Uterus (tissue), 4 donors: ENCODE data around the gene SLC26A1. TPM values are rescaled to one million over a fixed set of nuclear protein-coding genes. Genes with fewer than 3 reads are reported as not detected.
A peak's percentile ranks its signal among the peaks of the same experiment; 100 is the strongest.

ENCODE experiments used
- DNase-seq, 2 donors: peaks; one replicate each; pipeline ENCODE4 v3.0.0-alpha.2; 2019 to 2020
- H3K27ac ChIP-seq, 2 donors: fragments of 200-600 bp; sonication (generic); 1 replicate in 1 of 2; 2 replicates in 1 of 2; pipeline ENCODE4 v1.5.1; 2016 to 2018
- H3K27me3 ChIP-seq, 2 donors: fragments of 200-600 bp; sonication (generic); one replicate each; pipeline ENCODE4 v1.5.1; 2018 to 2019; ENCODE audit warnings: control low read depth in 1 of 2
- H3K36me3 ChIP-seq, 2 donors: fragments of 200-600 bp; sonication (generic); one replicate each; pipeline ENCODE4 v1.5.1; 2019; ENCODE audit warnings: control low read depth in 1 of 2
- H3K4me1 ChIP-seq, 2 donors: fragments of 200-600 bp; sonication (generic); one replicate each; pipeline ENCODE4 v1.5.1; 2018 to 2019; ENCODE audit warnings: control low read depth in 1 of 2
- H3K4me3 ChIP-seq, 2 donors: fragments of 200-600 bp; sonication (generic); 1 replicate in 1 of 2; 2 replicates in 1 of 2; pipeline ENCODE4 v1.5.1; 2018 to 2019; ENCODE audit warnings: mild to moderate bottlenecking in 1 of 2
- H3K9me3 ChIP-seq, 2 donors: fragments of 200-600 bp; sonication (generic); one replicate each; pipeline ENCODE4 v1.5.1; 2019; ENCODE audit warnings: control low read depth in 1 of 2
- POLR2A ChIP-seq, 2 donors: fragments of 450-650 bp; IDR thresholded peaks; one replicate each; pipeline ENCODE4 v1.6.1; 2016; ENCODE audit warnings: antibody characterized with exemption in 2 of 2, mild to moderate bottlenecking in 1 of 2, moderate library complexity in 1 of 2
- intact Hi-C: fragments of 100-400 bp; cut with DNase I; formaldehyde crosslinking; loops from one replicate; pipeline ENCODE4 v1.15.1; 2023; ENCODE audit warnings: low total_unique reads
- total RNA-seq, 4 donors: library from RNA; depleted of rRNA in 3 of 4; stranded (reverse); fragments of >200 nt in 3 of 4; gene quantifications; one replicate each; pipeline versions ENCODE4 v1.1.0 to v1.2.4, GENCODE V29; 2014 to 2023
- TF ChIP-seq, protein P1 (sequence below), 4 experiments: fragments of 200-600 bp in 2 of 4; fragments of 450-650 bp in 2 of 4; sonication (generic) in 2 of 4; IDR thresholded peaks; one replicate each; pipeline ENCODE4 v1.5.1; 2016 to 2019; ENCODE audit warnings: antibody characterized with exemption in 4 of 4, mild to moderate bottlenecking in 2 of 4, moderate library complexity in 1 of 4
- donor health status: DM: yes; HTN: yes; CAD: no.

SLC26A1 gene
- total RNA-seq, 4 donors from 2014 or later = 0.07 to 0.12 TPM; not detected in 2

DNA sequence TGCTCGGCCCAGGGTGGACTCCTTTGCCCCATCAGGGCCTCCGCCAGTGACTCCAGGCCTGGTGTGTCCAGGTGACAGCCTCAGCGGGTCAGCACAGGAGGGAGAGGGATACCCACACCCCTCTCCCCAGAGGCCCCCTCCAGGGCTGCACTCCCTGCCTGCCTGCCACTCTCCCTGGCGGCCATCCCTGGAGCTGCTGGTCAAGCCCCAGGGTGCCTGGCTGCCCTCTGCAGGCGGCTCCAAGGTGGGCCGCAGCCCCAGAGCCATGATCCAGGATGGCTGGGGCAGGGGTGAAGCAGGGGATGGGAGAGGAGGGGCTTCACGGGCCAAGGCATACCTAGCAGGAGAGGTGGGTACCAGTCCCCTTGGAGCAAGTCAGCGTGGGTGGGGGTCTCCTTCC lies 22.0 kb upstream of the SLC26A1 start:
- intact Hi-C loops = no loop called here
- H3K4me3 ChIP-seq = no peak overlapping the region
- H3K4me1 ChIP-seq = peaks cover 0 to 14% of the 10 kb centered on the region in 2 donors
- TF ChIP-seq, protein P1, sequence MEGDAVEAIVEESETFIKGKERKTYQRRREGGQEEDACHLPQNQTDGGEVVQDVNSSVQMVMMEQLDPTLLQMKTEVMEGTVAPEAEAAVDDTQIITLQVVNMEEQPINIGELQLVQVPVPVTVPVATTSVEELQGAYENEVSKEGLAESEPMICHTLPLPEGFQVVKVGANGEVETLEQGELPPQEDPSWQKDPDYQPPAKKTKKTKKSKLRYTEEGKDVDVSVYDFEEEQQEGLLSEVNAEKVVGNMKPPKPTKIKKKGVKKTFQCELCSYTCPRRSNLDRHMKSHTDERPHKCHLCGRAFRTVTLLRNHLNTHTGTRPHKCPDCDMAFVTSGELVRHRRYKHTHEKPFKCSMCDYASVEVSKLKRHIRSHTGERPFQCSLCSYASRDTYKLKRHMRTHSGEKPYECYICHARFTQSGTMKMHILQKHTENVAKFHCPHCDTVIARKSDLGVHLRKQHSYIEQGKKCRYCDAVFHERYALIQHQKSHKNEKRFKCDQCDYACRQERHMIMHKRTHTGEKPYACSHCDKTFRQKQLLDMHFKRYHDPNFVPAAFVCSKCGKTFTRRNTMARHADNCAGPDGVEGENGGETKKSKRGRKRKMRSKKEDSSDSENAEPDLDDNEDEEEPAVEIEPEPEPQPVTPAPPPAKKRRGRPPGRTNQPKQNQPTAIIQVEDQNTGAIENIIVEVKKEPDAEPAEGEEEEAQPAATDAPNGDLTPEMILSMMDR (IDR thresholded peaks at IDR 0.05) = no peak
- no peak for TF ChIP-seq POLR2A (IDR thresholded peaks at IDR 0.05)
- no peaks in the 10 kb centered on the region for H3K36me3 ChIP-seq
- no peaks in the 10 kb centered on the region for H3K9me3 ChIP-seq
- H3K27ac ChIP-seq = no peak overlapping the region
- H3K27me3 ChIP-seq = no peaks in the 10 kb centered on the region
- DNase-seq = no peak

DNA sequence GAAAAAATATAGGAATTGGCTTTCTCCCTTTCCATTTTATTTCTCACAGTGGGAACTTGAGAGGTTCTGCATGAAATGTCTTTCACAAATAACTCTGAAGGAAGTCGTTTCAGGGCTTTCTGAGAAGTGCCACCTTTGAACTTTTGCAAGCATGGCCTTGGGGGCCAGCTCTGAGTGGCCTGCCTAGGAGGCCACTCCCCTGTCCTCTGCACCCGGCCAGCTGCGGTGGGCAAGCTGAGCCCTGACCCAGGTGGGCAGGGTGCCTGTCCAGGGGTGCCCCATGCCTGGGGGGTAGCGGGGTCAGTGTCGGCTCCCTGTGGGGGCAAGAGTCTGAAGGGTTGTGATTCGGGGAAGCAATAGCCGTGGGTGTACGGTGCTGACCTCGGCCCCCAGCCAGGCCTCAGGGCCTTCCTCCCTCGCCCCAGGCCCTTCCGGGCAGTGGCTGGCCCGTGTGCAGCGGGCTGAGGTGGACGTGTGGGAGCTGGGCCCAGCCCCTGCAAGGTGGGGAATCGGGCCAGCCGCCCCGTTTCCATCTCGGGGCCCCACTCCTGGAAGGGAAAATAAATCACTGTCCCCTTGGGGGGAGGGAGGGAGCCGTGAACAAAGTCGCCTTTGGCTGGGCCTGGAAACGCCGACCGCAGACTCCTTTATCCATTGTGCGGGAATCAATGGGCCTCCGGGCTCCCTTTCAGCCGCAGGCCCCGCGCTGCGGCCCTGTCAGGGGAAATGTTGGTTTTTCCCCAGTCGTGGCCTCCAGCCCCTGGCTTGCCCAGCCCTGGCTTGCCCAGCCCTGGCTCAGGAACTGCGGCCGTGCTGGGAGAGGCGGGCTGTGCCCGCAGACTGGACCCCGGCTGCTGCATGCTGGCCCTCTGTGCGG lies 21.3 kb upstream of the SLC26A1 start:
- Histone ChIP-seq H3K36me3 (no peaks in the 10 kb centered on the region), H3K4me1 (peaks cover 0 to 14% of the 10 kb centered on the region in 2 donors), H3K4me3 (no peak overlapping the region), H3K9me3 (no peaks in the 10 kb centered on the region), H3K27ac (no peak overlapping the region), H3K27me3 (no peaks in the 10 kb centered on the region)
- DNase-seq = no peak
- intact Hi-C loops = no loop called here
- TF ChIP-seq POLR2A (IDR thresholded peaks at IDR 0.05) = no peak
- TF ChIP-seq, protein P1 (IDR thresholded peaks at IDR 0.05) = no peak

DNA sequence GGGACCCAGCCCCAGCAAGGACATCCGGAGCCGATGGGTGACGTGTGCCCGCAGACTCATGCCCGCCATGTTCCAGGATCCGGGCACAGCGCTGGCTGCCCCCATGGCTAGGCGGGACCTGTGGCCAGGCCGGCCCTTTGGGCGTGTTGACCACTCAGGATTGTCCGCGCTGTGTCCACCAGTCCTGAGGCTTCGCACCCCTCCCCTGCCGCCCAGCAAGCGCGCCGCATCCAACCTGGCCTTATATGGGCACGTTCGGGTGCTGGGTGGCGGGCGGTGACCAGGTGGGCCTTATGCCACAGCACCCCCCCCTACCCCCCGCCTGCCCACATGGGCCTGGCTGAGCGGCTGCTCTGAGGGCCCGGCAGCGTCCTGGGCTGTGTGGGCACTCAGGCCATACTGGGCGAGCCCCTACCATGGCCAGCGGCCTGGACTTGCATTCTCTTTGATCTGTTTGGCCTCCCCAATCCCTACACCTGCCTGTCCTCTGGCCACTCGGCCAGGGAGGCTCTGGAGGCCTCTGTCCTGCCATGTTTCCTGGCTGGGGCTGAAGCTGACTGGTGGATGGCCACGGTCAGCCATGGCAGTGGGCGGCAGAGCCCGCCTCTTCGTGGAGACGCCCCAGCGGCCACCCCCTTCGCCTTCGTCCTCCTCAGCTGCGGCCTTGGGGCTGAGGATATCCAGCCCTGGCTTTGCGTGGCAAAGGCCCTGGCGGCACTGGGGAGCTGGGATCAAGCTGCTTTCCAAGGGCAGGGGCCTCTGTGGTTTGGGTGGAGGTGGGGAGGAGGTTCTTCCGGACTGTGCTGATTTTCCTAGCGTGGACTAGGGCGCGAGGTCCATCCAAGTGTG lies 20.2 kb upstream of the SLC26A1 start:
- H3K9me3 ChIP-seq = no peaks in the 10 kb centered on the region
- no peaks in the 10 kb centered on the region for H3K36me3 ChIP-seq
- no peak for TF ChIP-seq POLR2A (IDR thresholded peaks at IDR 0.05)
- TF ChIP-seq, protein P1 (IDR thresholded peaks at IDR 0.05) = no peak
- no peaks in the 10 kb centered on the region for H3K27me3 ChIP-seq
- H3K4me1 ChIP-seq = peaks cover 0 to 21% of the 10 kb centered on the region in 2 donors
- H3K4me3 ChIP-seq = no peak overlapping the region
- no peak overlapping the region for H3K27ac ChIP-seq
- intact Hi-C loops = no loop called here
- DNase-seq = no peak

DNA sequence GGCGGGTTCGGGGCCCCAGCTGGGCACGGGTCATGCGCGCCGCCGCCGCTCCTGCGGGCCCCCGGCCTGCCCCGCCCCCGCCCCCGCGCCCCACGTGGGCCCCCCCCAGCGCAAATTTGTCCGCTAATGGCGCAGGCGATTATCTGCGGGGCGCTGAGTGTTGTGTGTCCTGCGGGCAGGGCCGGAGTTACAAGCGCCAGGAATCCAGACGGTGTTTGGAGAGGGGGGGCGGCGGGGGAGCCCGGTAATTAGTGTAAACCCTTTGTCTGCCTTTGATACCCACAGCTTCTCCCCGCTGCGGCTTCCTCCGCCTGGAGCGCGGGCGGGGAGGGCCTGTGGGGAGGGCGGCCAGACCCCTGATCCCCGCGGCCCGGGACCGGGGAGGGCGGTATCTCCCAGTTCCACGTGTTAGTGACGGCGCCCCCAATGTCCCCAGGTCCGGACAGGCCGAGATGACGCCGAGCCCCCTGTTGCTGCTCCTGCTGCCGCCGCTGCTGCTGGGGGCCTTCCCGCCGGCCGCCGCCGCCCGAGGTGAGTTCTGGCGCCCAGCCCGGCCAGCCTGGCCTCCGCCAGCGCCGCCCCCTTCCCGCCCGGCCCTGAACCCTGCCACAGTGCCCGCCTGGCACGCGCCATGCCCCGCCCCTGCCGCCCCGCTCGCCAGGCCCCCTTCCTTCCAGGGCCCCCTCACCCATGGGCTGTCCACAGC lies 19.0 kb upstream of the SLC26A1 start:
- TF ChIP-seq, protein P1 (IDR thresholded peaks at IDR 0.05) = no peak
- TF ChIP-seq POLR2A (IDR thresholded peaks at IDR 0.05) = no peak
- Histone ChIP-seq H3K4me1 (peaks cover 0 to 21% of the 10 kb centered on the region in 2 donors), H3K9me3 (no peaks in the 10 kb centered on the region), H3K4me3 (peak overlapping the region; percentile 44 to 52), H3K27me3 (no peaks in the 10 kb centered on the region), H3K27ac (no peak overlapping the region), H3K36me3 (no peaks in the 10 kb centered on the region)
- peak; percentile 46 to 53 for DNase-seq
- intact Hi-C loops = no loop called here
